HL-60 (cell line): Measurements from ENCODE around the gene DIP2C.

ENCODE experiments used
- CTCF ChIP-seq: IDR thresholded peaks from one replicate; pipeline ENCODE4 v1.5.1; 2011; ENCODE audit warnings: low read length, control low read depth, inconsistent platforms; ENCODE audit not compliant: insufficient read depth
- REST ChIP-seq: IDR thresholded peaks from 2 replicates; pipeline ENCODE4 v1.6.1; 2012; ENCODE audit warnings: low read depth; ENCODE audit not compliant: insufficient replicate concordance

GRCh38 chr10:359762-360161 is 329.7 kb downstream of the DIP2C start:
- TF ChIP-seq REST (no peak), CTCF (no peak)
